Lower lobe of right lung (tissue), 2 donors: Measurements from ENCODE around the gene CCAR1. TPM values are rescaled to one million over a fixed set of nuclear protein-coding genes. Genes with fewer than 3 reads are reported as not detected.
"Not testable (repeated sequence)": the region's sequence is repeated elsewhere in the genome, so short reads cannot be mapped to it uniquely, and the experiment has no call there.

Source experiments
- ATAC-seq, 2 donors: fragments of 200-7000 bp; cut with Tn5 transposase; one replicate each; pipeline ENCODE4 v1.9.1; 2020 to 2022; ENCODE audit warnings: mild to moderate bottlenecking in 2 of 2, moderate library complexity in 2 of 2
- DNase-seq: peaks from one replicate; pipeline ENCODE4 v3.0.0-alpha.2; 2020
- H3K27ac ChIP-seq: fragments of 200-600 bp; one replicate; pipeline ENCODE4 v1.8.0; 2022
- H3K27me3 ChIP-seq: fragments of 200-600 bp; one replicate; pipeline ENCODE4 v1.8.0; 2022; ENCODE audit warnings: low read depth
- H3K36me3 ChIP-seq: fragments of 200-600 bp; one replicate; pipeline ENCODE4 v1.8.0; 2022; ENCODE audit warnings: mild to moderate bottlenecking
- H3K4me1 ChIP-seq: fragments of 200-600 bp; one replicate; pipeline ENCODE4 v1.8.0; 2022
- H3K4me3 ChIP-seq: fragments of 200-600 bp; one replicate; pipeline ENCODE4 v1.8.0; 2022; ENCODE audit warnings: mild to moderate bottlenecking
- H3K9me3 ChIP-seq: fragments of 200-600 bp; one replicate; pipeline ENCODE4 v1.8.0; 2022
- CTCF ChIP-seq: fragments of 200-600 bp; IDR thresholded peaks from one replicate; pipeline ENCODE4 v1.8.0; 2022; ENCODE audit warnings: antibody characterized with exemption, mild to moderate bottlenecking
- intact Hi-C: fragments of 100-400 bp; cut with DNase I; formaldehyde crosslinking; loops from one replicate; pipeline ENCODE4 v1.11.0; 2022
- total RNA-seq: library from RNA; stranded (reverse); fragmentation: NEBNext Ultra II Directional; extraction: Animal tissue kit (Norgen Biotek cat#: 25700); gene quantifications from one replicate; pipeline ENCODE4 v1.2.1, GENCODE V29; 2021
- donor health status: DM: no; HTN: yes; CAD: no; lungs with severe emphysema.

Gene CCAR1
- total RNA-seq, 1 donor from 2014 or later: 52.9 TPM

- H3K27me3 ChIP-seq: no peaks in the 10 kb centered on the region
- DNase-seq: no peak
- intact Hi-C loops: no loop called here
- H3K9me3 ChIP-seq: no peaks in the 10 kb centered on the region
- H3K36me3 ChIP-seq: no peaks in the 10 kb centered on the region
- TF ChIP-seq CTCF: no peak
- no peak for ATAC-seq
- H3K4me3 ChIP-seq: no peak overlapping the region
- H3K4me1 ChIP-seq: no peaks in the 10 kb centered on the region
- H3K27ac ChIP-seq: no peak overlapping the region
Observed at GRCh38 chr10:68811314-68812009, 90.4 kb downstream of the CCAR1 start.

GRCh38 chr10:68812420-68812819, 91.4 kb downstream of the CCAR1 start:
- H3K4me3 ChIP-seq: no peak overlapping the region
- H3K27me3 ChIP-seq: no peaks in the 10 kb centered on the region
- H3K9me3 ChIP-seq: no peaks in the 10 kb centered on the region
- DNase-seq: no peak
- intact Hi-C loops: no loop called here
- no peak overlapping the region for H3K27ac ChIP-seq
- no peaks in the 10 kb centered on the region for H3K4me1 ChIP-seq
- TF ChIP-seq CTCF: no peak
- ATAC-seq: no peak
- no peaks in the 10 kb centered on the region for H3K36me3 ChIP-seq

GRCh38 chr10:68813559-68813958, 92.5 kb downstream of the CCAR1 start:
- H3K4me1 ChIP-seq: no peaks in the 10 kb centered on the region
- no peaks in the 10 kb centered on the region for H3K9me3 ChIP-seq
- no peak overlapping the region for H3K4me3 ChIP-seq
- no peak for ATAC-seq
- intact Hi-C loops: no loop called here
- no peak for TF ChIP-seq CTCF
- H3K27me3 ChIP-seq: no peaks in the 10 kb centered on the region
- no peak for DNase-seq
- no peak overlapping the region for H3K27ac ChIP-seq
- H3K36me3 ChIP-seq: no peaks in the 10 kb centered on the region

GRCh38 chr10:68816796-68817412, 95.9 kb downstream of the CCAR1 start:
- Histone ChIP-seq H3K27ac (no peak overlapping the region), H3K4me3 (no peak overlapping the region), H3K4me1 (no peaks in the 10 kb centered on the region), H3K36me3 (no peaks in the 10 kb centered on the region), H3K27me3 (no peaks in the 10 kb centered on the region), H3K9me3 (no peaks in the 10 kb centered on the region)
- TF ChIP-seq CTCF: no peak
- ATAC-seq: no peak
- intact Hi-C loops: no loop called here
- DNase-seq: no peak

GRCh38 chr10:68820359-68820758, 99.3 kb downstream of the CCAR1 start:
- H3K9me3 ChIP-seq, H3K27ac ChIP-seq, H3K4me1 ChIP-seq, H3K4me3 ChIP-seq, DNase-seq, H3K36me3 ChIP-seq, ATAC-seq, H3K27me3 ChIP-seq, intact Hi-C loops: not testable (repeated sequence)

- DNase-seq, H3K9me3 ChIP-seq, H3K4me3 ChIP-seq, ATAC-seq, H3K27me3 ChIP-seq, H3K27ac ChIP-seq, H3K36me3 ChIP-seq, intact Hi-C loops, H3K4me1 ChIP-seq: not testable (repeated sequence)
Observed at GRCh38 chr10:68822626-68823025, 101.6 kb downstream of the CCAR1 start.
